GM12892 (cell line): ENCODE results near the gene SSTR1.

Experiments used
- POLR2A ChIP-seq: IDR thresholded peaks from 2 replicates; pipeline ENCODE4 v1.6.1; 2011; ENCODE audit warnings: low read depth, low read length, control low read depth
- POLR2AphosphoS5 ChIP-seq: IDR thresholded peaks from 2 replicates; pipeline ENCODE4 v1.6.1; 2011; ENCODE audit warnings: low read depth, low read length, control low read depth

DNA sequence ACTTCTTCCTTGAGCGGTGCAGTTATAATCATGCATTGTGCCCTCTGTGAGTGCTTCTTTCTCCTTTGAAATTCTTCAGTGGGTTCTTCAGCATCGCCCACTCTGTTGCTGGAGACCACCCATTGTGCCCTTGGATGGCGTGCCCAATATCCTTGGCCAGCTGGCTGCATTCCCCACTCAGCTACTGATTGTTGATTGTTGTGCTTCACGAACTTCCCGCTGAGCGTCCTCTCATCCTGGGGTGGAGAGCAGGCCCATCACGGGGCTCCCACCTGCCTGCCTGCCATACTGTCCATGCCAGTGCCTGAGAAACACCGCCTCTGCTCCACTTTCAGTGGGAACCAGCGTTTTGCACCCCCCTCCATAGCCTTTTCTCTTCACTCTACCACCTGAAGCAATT is 8.6 kb upstream of the SSTR1 start:
- TF ChIP-seq POLR2A (no peak), POLR2AphosphoS5 (no peak)
